GM18861 (cell line): ENCODE measurements around the gene STOM.
A peak's percentile ranks its signal among the peaks of the same experiment; 100 is the strongest.

Experiments
- ATAC-seq: cut with Tn5 transposase; IDR thresholded peaks from one replicate; pipeline ENCODE4 v1.9.1; 2021; ENCODE audit not compliant: unreplicated experiment

Gene STOM

GRCh38 chr9:121372239-121373010 lies 2.4 kb upstream of the STOM start:
- no peak for ATAC-seq

- no peak for ATAC-seq
Measured at GRCh38 chr9:121371495-121372061, 1.5 kb upstream of the STOM start.

- ATAC-seq, result no peak
Measured at GRCh38 chr9:121368745-121369144, 1.3 kb downstream of the STOM start.

- no peak for ATAC-seq
Measured at GRCh38 chr9:121368138-121368522, 1.9 kb downstream of the STOM start.

GRCh38 chr9:121367306-121368137 lies 2.5 kb downstream of the STOM start:
- no peak for ATAC-seq

- ATAC-seq, result no peak
Measured at GRCh38 chr9:121366611-121367192, 3.3 kb downstream of the STOM start.

GRCh38 chr9:121365564-121365963 lies 4.5 kb downstream of the STOM start:
- no peak for ATAC-seq

- ATAC-seq, result no peak
Measured at GRCh38 chr9:121364886-121365285, 5.2 kb downstream of the STOM start.

- ATAC-seq, result no peak
Measured at GRCh38 chr9:121364077-121364476, 6.0 kb downstream of the STOM start.

GRCh38 chr9:121363622-121363961 lies 6.5 kb downstream of the STOM start:
- ATAC-seq, result no peak

- ATAC-seq, result no peak
Measured at GRCh38 chr9:121362813-121363621, 7.0 kb downstream of the STOM start.

GRCh38 chr9:121360601-121361374 lies 9.3 kb downstream of the STOM start:
- ATAC-seq, result no peak

GRCh38 chr9:121359351-121360294 lies 10.4 kb downstream of the STOM start:
- no peak for ATAC-seq

GRCh38 chr9:121358751-121359150 lies 11.3 kb downstream of the STOM start:
- no peak for ATAC-seq

GRCh38 chr9:121357011-121357410 lies 13.0 kb downstream of the STOM start:
- ATAC-seq, result no peak

- ATAC-seq, result no peak
Measured at GRCh38 chr9:121354762-121355161, 15.3 kb downstream of the STOM start.

GRCh38 chr9:121354141-121354540 lies 15.9 kb downstream of the STOM start:
- ATAC-seq, result no peak

GRCh38 chr9:121353241-121354061 lies 16.6 kb downstream of the STOM start:
- ATAC-seq, result peak; percentile 82
